Prostate gland (tissue), 2 donors: Measurements from ENCODE around the gene RTRAF.

Source experiments
- CTCF ChIP-seq, 4 experiments: fragments of 200-600 bp in 2 of 4; fragments of 450-650 bp in 2 of 4; sonication (generic) in 2 of 4; IDR thresholded peaks; 1 replicate in 3 of 4; 2 replicates in 1 of 4; pipeline ENCODE4 v1.5.1; 2016 to 2019; ENCODE audit warnings: antibody characterized with exemption in 4 of 4, mild to moderate bottlenecking in 2 of 4, moderate library complexity in 2 of 4
- POLR2A ChIP-seq: fragments of 450-650 bp; IDR thresholded peaks from one replicate; pipeline ENCODE4 v1.6.1; 2016; ENCODE audit warnings: antibody characterized with exemption, mild to moderate bottlenecking
- POLR2AphosphoS5 ChIP-seq: sonication (generic); formaldehyde crosslinking; IDR thresholded peaks from one replicate; pipeline ENCODE4 v1.6.1; 2017; ENCODE audit warnings: antibody characterized with exemption

- TF ChIP-seq POLR2A (no peak), POLR2AphosphoS5 (no peak), CTCF (IDR thresholded peaks at IDR 0.05) (no peak)
These were observed 22.2 kb downstream of the RTRAF start for GRCh38 chr14:52011523-52011922.
